SH-SY5Y (cell line): ENCODE results near the gene COL26A1.

Experiments used
- GATA2 ChIP-seq: IDR thresholded peaks from 2 replicates; pipeline ENCODE4 v1.6.1; 2011; ENCODE audit warnings: mild to moderate bottlenecking, low read depth, low read length
- GATA3 ChIP-seq: IDR thresholded peaks from 2 replicates; pipeline ENCODE4 v1.6.1; 2011; ENCODE audit warnings: low read depth, mild to moderate bottlenecking, low read length, moderate library complexity

DNA sequence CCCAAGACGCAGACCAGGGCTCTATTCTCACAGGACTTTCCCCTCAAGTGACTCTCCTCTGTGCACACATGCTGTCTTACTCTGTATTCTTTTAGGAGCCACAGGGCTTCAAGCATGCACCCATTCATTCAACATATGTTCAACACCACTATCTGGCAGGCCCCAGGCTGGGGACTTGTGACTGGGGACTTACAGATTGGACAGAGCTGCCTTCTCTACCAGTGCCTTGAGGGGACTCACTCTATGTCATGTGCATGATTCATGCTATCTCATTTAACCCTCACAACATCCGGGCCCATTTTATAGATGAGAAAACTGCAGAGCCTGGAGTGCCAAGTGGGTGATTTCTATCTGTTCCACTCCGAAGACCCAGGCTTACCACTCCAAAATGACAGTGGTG lies 232.1 kb downstream of the COL26A1 start:
- TF ChIP-seq GATA3 = no peak
- no peak for TF ChIP-seq GATA2
